GM12873 (cell line): Measurements from ENCODE around the gene INTS3.

Experiments
- CTCF ChIP-seq: IDR thresholded peaks from 2 replicates; pipeline ENCODE4 v1.5.1; 2012; ENCODE audit warnings: low read depth, mild to moderate bottlenecking, moderate library complexity, low read length, control low read depth; ENCODE audit not compliant: insufficient read depth; ENCODE audit errors: missing control alignments

The INTS3 gene

GRCh38 chr1:153717330-153717729 lies 10.5 kb upstream of the INTS3 start:
- no peak for TF ChIP-seq CTCF

- TF ChIP-seq CTCF: no peak
These were observed 4.2 kb upstream of the INTS3 start for GRCh38 chr1:153723687-153724086.

- no peak for TF ChIP-seq CTCF
These were observed 636 bp downstream of the INTS3 start for GRCh38 chr1:153728305-153729066.

GRCh38 chr1:153730468-153730988 lies 2.7 kb downstream of the INTS3 start:
- TF ChIP-seq CTCF: no peak

- no peak for TF ChIP-seq CTCF
These were observed 6.1 kb downstream of the INTS3 start for GRCh38 chr1:153733970-153734369.

GRCh38 chr1:153734396-153735089 lies 6.7 kb downstream of the INTS3 start:
- no peak for TF ChIP-seq CTCF

GRCh38 chr1:153735090-153735420 lies 7.2 kb downstream of the INTS3 start:
- TF ChIP-seq CTCF: no peak
